ENCODE measurements around the gene DDN.
A peak's percentile ranks its signal among the peaks of the same experiment; 100 is the strongest.

Gene DDN

GRCh38 chr12:48973531-48973930 is 25.6 kb downstream of the DDN start:
- intact Hi-C loops (cut with DNase I) = no loop called here
- no peak for DNase-seq

- no peak for DNase-seq
Observed at GRCh38 chr12:48972952-48973483, 26.2 kb downstream of the DDN start.

GRCh38 chr12:48972213-48972951 is 26.8 kb downstream of the DDN start:
- no peak for DNase-seq
- intact Hi-C loops (cut with DNase I) = no loop called here

More at GRCh38 chr12:48972952-48973483, 26.2 kb downstream of the DDN start:
- intact Hi-C loops (cut with DNase I) = no loop called here

DNA sequence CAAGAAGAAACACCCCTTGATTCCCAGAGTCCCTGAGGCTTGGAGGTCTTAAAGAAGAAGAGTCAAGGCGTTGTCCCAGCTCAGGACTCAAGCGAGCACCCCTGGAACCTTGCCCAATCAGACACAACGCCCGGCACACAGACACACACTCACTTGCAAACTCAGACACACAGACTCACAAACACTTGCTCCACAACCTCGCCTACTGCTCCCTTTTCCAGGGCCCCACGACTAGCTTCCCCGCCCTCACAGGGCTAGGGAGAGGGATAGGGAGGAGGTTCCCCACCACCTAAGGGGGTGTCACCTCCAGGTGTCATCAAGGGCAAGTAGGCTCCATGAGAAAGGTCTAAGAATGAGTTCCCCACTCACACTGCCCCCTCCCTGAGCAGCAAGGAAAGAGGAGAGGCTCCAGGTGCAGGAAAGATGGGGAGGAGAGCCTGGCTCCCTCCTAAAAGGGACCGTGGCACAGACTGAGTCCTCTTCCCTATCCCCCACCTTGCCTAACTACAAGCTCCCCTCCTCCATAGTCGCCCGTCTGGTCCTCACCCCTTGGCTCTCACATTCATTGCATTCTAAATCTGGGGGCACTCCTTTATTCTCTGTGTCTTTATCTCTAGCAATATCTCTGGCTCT is 28.4 kb downstream of the DDN start:
- intact Hi-C loops (cut with DNase I) = no loop called here
- DNase-seq = no peak

DNA sequence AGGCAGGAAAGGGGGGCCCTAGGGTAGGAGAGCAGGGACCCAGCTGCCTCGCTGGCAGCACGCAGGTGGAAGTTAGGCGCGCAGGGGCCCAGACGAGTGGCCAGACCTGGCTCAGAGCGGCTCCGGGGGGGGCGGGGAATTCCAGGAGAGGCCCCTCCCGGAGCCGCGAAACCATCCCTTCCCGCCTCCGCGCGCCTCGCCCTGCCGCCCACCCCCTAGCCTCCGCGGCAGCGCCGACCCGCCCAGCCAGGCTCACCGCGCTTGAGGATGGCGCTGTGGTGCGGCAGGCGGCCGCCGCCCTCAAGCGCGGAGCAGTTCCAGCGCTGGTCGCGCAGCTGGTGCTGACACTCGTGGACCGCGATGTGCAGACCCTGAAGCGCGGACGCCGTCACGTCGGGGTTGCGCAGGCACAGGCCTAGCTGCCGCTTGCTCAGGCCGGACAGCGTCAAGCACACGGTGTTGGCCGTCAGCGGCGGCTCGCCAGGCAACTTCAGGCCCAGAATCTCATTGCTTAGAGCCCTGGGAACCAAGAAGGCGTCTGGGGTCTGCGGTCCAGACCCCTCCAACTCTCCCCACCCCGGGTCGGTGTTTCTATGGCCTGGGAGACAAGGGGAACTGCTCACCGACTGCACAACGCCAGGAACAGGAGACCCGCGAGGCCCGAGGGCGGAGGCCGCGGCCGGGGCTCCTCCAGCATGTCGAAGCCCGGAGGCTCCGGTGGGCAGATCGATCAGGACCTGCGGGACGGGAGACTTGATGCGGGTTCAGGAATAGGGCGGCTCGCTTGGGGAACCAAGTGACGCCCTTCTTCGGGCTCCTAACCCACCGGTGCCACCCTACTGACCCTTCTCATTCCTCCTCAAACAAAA is 29.1 kb downstream of the DDN start:
- intact Hi-C loops (cut with DNase I) = no loop called here
- DNase-seq = peak in 32 of 42 donors; percentile 15 to 78 (median 56)

DNA sequence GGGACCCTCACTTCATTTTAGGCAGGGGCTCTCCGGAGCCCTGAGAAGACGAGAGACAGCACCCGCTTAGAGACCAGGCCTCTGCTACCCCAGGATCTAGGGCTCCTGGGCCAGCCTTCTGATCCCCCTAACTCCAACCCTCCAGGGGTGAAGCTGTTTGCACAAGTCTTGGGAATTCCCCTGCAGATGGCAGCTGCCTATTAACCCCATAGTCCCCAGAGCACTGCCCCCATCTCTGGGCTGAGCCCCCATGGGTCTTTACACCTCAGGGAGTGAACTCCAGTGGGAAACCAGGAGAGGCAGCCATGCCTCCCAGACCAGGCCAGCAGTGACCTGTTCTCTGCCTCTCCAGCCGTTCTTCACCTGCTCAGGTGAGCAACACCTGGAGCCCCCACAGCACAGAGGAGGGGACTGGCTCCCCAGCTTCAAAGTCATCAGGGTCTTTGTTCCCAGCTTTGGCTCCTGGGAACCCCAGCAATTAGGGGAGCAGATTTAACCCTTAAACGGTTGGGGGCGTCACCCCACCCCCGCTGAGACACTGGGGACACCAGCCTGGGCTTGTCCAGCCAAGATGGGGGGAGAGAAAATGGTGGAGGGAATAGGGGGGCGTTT is 29.9 kb downstream of the DDN start:
- intact Hi-C loops (cut with DNase I) = no loop called here
- DNase-seq = no peak

DNA sequence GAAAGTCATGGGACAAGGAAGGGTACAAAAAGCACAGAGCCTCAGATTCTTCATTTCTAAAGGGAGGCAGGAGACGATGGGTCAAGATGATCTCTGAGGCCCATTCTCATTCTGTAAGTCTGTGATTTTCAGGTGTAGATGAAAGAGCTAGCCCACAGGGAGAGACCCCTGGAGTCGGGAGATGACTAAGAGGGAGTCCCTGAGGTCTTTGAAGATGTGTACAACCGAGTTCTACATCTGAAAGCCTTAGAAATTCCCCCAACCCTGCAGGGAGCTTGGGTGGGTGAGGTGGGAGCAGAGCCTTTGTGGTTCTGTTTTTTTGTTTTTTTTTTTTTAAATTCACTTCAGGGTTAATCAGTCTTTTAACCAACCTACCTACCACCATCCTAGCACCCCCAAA is 30.7 kb downstream of the DDN start:
- no peak for DNase-seq
- intact Hi-C loops (cut with DNase I) = no loop called here

DNA sequence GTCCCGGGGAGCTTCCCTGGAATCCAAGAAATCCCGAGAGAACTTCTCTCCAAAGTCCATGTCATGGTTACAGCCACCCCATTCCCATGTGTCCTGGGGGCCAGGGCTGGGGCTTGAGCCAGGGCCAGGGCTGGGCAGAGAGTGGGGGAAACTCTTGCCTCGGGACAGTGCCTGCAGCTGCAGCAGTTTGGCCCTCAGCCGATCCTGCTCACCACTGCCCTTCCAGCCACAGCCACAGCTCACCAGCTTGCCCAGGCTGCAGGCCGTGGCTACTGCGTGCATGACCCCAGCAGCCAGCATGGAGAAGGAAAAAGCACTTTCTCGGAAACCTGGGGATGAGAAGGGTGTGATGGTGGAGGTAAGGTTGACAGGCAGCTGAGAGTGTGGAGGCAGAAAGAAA is 31.2 kb downstream of the DDN start:
- DNase-seq = peak in 1 of 42 donors; percentile 28
- intact Hi-C loops (cut with DNase I) = no loop called here

DNA sequence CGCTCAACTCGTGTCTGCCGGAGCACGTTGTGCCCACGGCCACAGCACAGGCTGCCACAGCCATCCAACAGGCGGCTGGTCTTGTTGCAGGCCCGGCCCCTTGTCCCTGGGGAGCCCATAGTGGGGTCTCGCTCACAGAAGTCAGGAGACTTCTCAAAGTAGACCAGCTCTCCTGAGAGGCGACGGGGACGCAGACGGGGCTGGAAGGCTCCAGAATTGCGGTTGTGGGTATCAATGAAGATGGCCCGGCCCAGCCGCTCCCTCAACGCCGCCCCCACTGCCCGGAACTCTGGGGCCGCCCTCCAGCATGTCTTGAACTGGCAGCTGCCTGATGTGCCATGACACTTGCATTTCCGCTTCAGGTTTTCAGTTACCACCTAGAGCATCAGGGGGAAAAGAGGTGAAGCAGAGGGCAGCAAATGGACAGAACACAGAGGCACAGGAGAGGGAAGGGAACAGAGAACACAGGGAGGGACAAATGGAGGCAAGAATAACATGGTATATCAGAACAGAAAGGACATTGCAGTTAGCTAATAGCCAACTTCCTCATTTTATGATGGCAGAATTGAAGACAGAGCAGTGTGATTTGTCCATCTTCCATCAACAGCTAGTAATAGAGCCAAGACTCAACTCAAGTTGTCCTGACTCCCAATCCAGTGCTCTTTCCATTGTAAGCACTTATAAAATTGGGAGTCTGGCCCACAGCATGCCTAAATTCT is 32.8 kb downstream of the DDN start:
- intact Hi-C loops (cut with DNase I) = no loop called here
- no peak for DNase-seq

DNA sequence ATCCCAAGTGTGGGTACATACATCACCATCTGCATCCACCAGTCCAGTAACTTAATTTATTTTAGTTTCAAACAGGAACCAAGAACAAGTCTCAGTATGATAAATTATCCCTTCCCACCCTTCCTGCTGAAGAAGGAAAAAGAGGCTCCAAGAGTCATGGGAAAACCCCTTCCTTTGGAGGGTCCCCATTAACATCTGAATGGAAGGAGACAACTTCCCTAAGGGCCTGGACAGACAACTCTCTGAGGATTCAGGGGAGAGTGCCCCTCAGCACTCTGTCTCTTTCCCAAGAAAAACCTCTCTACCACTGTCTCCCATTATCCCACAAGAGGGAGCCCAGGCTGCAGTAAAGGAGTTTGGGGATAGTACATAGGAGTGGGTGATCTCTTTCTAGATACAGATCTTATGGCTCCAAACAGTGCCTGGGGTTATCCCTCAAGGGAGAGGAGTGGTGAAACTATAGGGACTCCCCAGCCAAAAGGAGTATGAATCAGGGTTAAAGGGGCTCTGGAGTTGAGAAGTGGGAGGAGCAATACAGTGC is 33.8 kb downstream of the DDN start:
- intact Hi-C loops (cut with DNase I) = no loop called here
- peak in 8 of 42 donors; percentile 23 to 65 (median 42) for DNase-seq

DNA sequence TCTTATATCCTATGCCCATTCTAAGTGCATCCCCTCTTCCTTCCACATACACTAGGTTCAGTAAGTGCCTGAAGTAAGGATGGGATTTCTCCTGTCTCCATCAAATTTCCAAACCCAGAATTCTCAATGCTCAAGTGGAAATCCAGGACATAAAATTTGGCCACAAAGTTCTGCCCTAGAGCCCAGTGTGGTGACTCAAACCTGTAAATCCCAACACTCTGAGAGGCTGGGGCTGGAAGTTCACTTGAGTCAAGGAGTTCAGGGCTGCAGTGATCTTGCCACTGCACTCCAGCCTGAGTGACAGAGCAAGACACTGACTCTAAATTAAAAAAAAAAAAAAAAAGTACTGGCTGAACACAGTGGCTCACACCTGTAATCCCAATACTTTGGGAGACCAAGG is 37.4 kb downstream of the DDN start:
- no peak for DNase-seq
- intact Hi-C loops (cut with DNase I) = no loop called here

GRCh38 chr12:48961331-48961730 is 37.8 kb downstream of the DDN start:
- intact Hi-C loops (cut with DNase I) = no loop called here
- DNase-seq = no peak

DNA sequence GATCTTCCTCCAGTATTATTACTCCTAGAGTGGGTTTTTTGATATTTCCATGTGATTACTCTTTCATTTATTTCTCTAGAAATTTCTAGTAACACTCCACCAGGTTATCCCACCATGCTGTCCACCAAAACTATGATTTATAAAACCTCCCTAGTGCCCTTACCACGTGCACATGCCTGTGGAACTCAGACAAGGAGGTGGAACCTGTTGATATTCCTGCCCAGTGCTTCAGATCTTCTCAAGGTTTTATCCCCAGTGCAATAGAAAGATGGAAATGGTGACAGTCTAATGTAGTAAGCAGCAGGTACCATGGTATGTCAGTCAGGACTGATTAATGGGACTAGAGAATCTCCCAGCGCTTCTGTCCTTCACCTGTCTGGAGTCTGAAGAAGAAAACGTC is 38.3 kb downstream of the DDN start:
- no peak for DNase-seq
- intact Hi-C loops (cut with DNase I) = no loop called here

DNA sequence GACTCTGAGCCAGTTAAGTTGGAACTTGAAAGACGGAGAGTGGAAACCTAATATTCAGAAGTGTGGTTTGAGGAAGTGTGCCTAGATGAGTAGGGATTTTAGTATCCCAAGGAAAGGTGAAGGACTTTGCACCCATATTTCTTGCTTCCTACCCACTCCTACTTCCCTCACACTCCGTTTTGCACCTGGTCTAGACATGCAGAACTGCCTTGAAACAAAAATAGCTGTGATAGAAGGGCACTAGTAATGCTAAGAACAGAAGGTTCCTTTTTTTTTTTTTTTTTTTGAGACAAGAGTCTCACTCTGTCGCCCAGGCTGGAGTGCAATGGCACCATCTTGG is 41.2 kb downstream of the DDN start:
- intact Hi-C loops (cut with DNase I) = no loop called here
- no peak for DNase-seq

GRCh38 chr12:48957141-48958048 is 41.8 kb downstream of the DDN start, which contains the start of gene ARF3:
Gene ARF3 (minus strand): TSS chr12:48957487. CDS start chr12:48941095, 16,392 bp downstream.
- peak; percentile 80 to 98 (median 94) for DNase-seq
- intact Hi-C loops (cut with DNase I) = no loop called here

DNA sequence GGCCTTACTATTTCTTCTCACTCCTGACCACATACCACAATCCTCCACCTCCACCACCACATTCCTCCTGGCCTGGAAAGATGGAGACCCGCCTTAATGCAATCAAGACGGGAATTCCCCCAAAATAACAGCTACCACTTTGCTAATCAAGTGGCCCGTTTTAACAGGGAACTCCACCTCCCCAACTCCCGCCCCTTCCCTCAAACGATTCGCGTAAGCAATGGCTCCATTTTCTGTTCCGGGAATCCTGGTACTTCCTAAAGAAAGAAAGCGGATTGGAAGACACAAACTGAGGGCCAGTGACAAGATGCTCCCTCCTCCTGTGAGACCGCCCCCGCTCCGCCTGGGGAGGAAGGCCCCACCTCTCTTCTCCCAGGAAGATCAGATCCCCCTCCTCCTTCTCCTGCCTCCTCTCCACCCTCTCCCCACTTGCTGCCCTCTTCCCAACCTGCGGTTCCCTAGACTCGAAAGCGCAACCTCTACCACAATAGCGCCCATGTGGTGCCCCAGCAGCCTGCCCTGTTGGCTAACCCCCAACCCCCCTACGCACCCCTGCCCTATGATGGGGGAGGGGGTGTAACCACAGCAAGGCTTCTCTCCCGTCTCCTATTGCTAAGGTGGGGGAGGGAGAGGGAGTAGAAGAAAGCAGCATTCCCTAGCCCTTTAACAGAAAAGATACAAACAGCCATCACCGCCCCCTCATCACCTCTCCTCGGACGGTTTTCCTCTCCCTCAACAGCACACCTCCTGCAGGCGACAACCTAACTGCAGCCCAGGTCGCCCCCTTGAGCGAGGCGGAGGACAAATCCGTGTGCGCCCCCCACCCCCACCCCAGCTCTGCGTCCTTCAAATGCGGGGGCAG is 42.7 kb downstream of the DDN start:
- intact Hi-C loops (cut with DNase I) = no loop called here
- DNase-seq = peak; percentile 54 to 95 (median 83)

Data from head of caudate nucleus (tissue), 42 donors.